HCT116 (cell line): ENCODE results near the gene MEGF6. TPM values are rescaled to one million over a fixed set of nuclear protein-coding genes. Genes with fewer than 3 reads are reported as not detected.

ENCODE experiments used
- ATAC-seq: fragments of 200-7000 bp; cut with Tn5 transposase; 2 replicates; pipeline ENCODE4 v1.9.1; 2020; ENCODE audit warnings: mild to moderate bottlenecking, moderate library complexity
- BruUV-seq: library from RNA; stranded (reverse); fragments of 400-500 nt; replicated peaks from 2 replicates; lab custom pipeline; 2021; lab: Mats Ljungman, UMichigan
- CTCF ChIA-PET: fragments of 300-600 bp; sonication (Branson Sonifier 250); formaldehyde crosslinking; loops from one replicate; lab custom pipeline; 2021; ENCODE audit warnings: antibody characterized with exemption; lab: Charles Lee
- POLR2A ChIA-PET: fragments of 300-600, 350-600 bp; sonication (Branson Sonifier 250); formaldehyde crosslinking; loops from one replicate; lab custom pipeline; 2021; ENCODE audit warnings: antibody characterized with exemption; lab: Charles Lee
- RAD21 ChIA-PET, 2 experiments: fragments of 300-600 bp; sonication (Branson Sonifier 250); formaldehyde crosslinking; loops; one replicate each; lab custom pipeline; 2023; ENCODE audit warnings: low total read pairs in 2 of 2; ENCODE audit not compliant: uncharacterized antibody in 2 of 2, unreplicated experiment in 2 of 2, low non-redundant PET in 1 of 2; lab: Charles Lee
- DNase-seq: peaks from one replicate; pipeline ENCODE4 v3.0.0-alpha.2; 2010; ENCODE audit warnings: low read depth, low spot score
- H2AFZ ChIP-seq: fragments of 200-600 bp; shearing (Covaris generic), sonication (generic); 2 replicates; pipeline ENCODE4 v1.6.1; 2017; ENCODE audit warnings: low read depth, mixed run types, mixed read lengths, antibody characterized with exemption, low read length; ENCODE audit not compliant: poor library complexity, severe bottlenecking
- H3K27ac ChIP-seq: 2 replicates; pipeline ENCODE4 v1.5.1; 2012; ENCODE audit warnings: low read depth, low read length
- H3K27me3 ChIP-seq: fragments of 200-600 bp; sonication (generic); 2 replicates; pipeline ENCODE4 v1.6.1; 2016; ENCODE audit warnings: mixed run types, low read length, mixed read lengths; ENCODE audit not compliant: insufficient read depth
- H3K36me3 ChIP-seq, 2 experiments: fragments of 200-500 bp in 1 of 2; fragments of 200-600 bp in 1 of 2; sonication (Bioruptor generic) in 1 of 2; sonication (generic) in 1 of 2; 2 replicates each; pipeline versions ENCODE4 v1.5.1 to v1.6.1; 2014 to 2016; ENCODE audit warnings: low read length in 2 of 2, inconsistent platforms in 1 of 2, mixed read lengths in 1 of 2, mixed run types in 1 of 2; ENCODE audit not compliant: insufficient read depth in 2 of 2, control insufficient read depth in 1 of 2
- H3K4me1 ChIP-seq, 2 experiments: fragments of 200-600 bp in 1 of 2; sonication (generic) in 1 of 2; 2 replicates each; pipeline versions ENCODE4 v1.5.1 to v1.6.1; 2012 to 2017; ENCODE audit warnings: low read length in 2 of 2, inconsistent platforms in 1 of 2, mild to moderate bottlenecking in 1 of 2, mixed read lengths in 1 of 2, mixed run types in 1 of 2, moderate library complexity in 1 of 2; ENCODE audit not compliant: insufficient read depth in 2 of 2, control insufficient read depth in 1 of 2
- H3K4me2 ChIP-seq: fragments of 200-600 bp; sonication (generic); 2 replicates; pipeline ENCODE4 v1.6.1; 2017; ENCODE audit warnings: mixed run types, low read length, mixed read lengths
- H3K4me3 ChIP-seq, 2 experiments: fragments of 200-600 bp in 1 of 2; sonication (generic) in 1 of 2; replicated peaks in 1 of 2; 2 replicates each; pipeline ENCODE4 v1.5.1; 2011 to 2016; ENCODE audit warnings: low read length in 2 of 2, control low read depth in 1 of 2, low read depth in 1 of 2, mild to moderate bottlenecking in 1 of 2, mixed read lengths in 1 of 2, mixed run types in 1 of 2
- H3K79me2 ChIP-seq: fragments of 200-600 bp; sonication (generic); 2 replicates; pipeline ENCODE4 v1.6.1; 2017; ENCODE audit warnings: mild to moderate bottlenecking, mixed run types, low read length, moderate library complexity, mixed read lengths; ENCODE audit not compliant: insufficient read depth
- H3K9ac ChIP-seq: fragments of 200-600 bp; sonication (generic); 2 replicates; pipeline ENCODE4 v1.6.1; 2016; ENCODE audit warnings: low read length, mixed read lengths
- H3K9me2 ChIP-seq: fragments of 200-600 bp; sonication (generic), shearing (Covaris generic); 2 replicates; pipeline ENCODE4 v1.6.1; 2017; ENCODE audit warnings: mixed run types, mild to moderate bottlenecking, moderate library complexity; ENCODE audit not compliant: insufficient read depth
- H3K9me3 ChIP-seq, 2 experiments: fragments of 200-500 bp in 1 of 2; fragments of 200-600 bp in 1 of 2; sonication (Bioruptor generic) in 1 of 2; sonication (generic) in 1 of 2; 2 replicates each; pipeline ENCODE4 v1.6.1; 2014 to 2017; ENCODE audit warnings: low read length in 2 of 2, mixed read lengths in 2 of 2, inconsistent platforms in 1 of 2, low read depth in 1 of 2, mild to moderate bottlenecking in 1 of 2, mixed run types in 1 of 2, moderate library complexity in 1 of 2; ENCODE audit not compliant: control insufficient read depth in 1 of 2, insufficient read depth in 1 of 2
- H4K20me1 ChIP-seq: fragments of 200-600 bp; sonication (generic), shearing (Covaris generic); 2 replicates; pipeline ENCODE4 v1.6.1; 2017; ENCODE audit warnings: mixed run types, mild to moderate bottlenecking, moderate library complexity; ENCODE audit not compliant: insufficient read depth
- CEBPB ChIP-seq: IDR thresholded peaks from 2 replicates; pipeline ENCODE4 v1.6.1; 2012; ENCODE audit warnings: low read depth
- EGR1 ChIP-seq: IDR thresholded peaks from 2 replicates; pipeline ENCODE4 v1.6.1; 2012; ENCODE audit warnings: low read depth
- ELF1 ChIP-seq: IDR thresholded peaks from 2 replicates; pipeline ENCODE4 v1.6.1; 2012; ENCODE audit warnings: low read depth, borderline replicate concordance
- EZH2 ChIP-seq: fragments of 200-600 bp; sonication (generic); IDR thresholded peaks from 2 replicates; pipeline ENCODE4 v1.6.1; 2017; ENCODE audit warnings: antibody characterized with exemption, mixed run types
- JUND ChIP-seq: IDR thresholded peaks from 2 replicates; pipeline ENCODE4 v1.6.1; 2012
- POLR2A ChIP-seq: IDR thresholded peaks from 2 replicates; pipeline ENCODE4 v1.7.0; 2011; ENCODE audit warnings: borderline replicate concordance; ENCODE audit not compliant: insufficient read depth, insufficient read length; ENCODE audit errors: extremely low read depth
- SRF ChIP-seq: IDR thresholded peaks from 2 replicates; pipeline ENCODE4 v1.6.1; 2012; ENCODE audit warnings: low read depth
- TCF7L2 ChIP-seq: IDR thresholded peaks from 2 replicates; pipeline ENCODE4 v1.7.0; 2011; ENCODE audit warnings: borderline replicate concordance, inconsistent platforms; ENCODE audit not compliant: insufficient read depth, insufficient read length; ENCODE audit errors: extremely low read depth
- ZFX ChIP-seq: fragments of 450-650 bp; IDR thresholded peaks from 2 replicates; pipeline ENCODE4 v1.6.1; 2017
- ZNF274 ChIP-seq: fragments of 200-500 bp; sonication (Bioruptor generic); IDR thresholded peaks from 2 replicates; pipeline ENCODE4 v1.6.1; 2014; ENCODE audit warnings: mild to moderate bottlenecking, low read depth, low read length, inconsistent platforms
- intact Hi-C: fragments of 100-400 bp; cut with micrococcal nuclease; formaldehyde crosslinking; loops from 2 replicates; pipeline ENCODE4 v1.10.0; 2022
- total RNA-seq: library from RNA; stranded (reverse); gene quantifications from one replicate; pipeline ENCODE4 v1.2.1, GENCODE V29; 2021; ENCODE audit not compliant: unreplicated experiment
- TF ChIP-seq, protein P1 (sequence below): IDR thresholded peaks from 2 replicates; pipeline ENCODE4 v1.6.1; 2012; ENCODE audit warnings: low read depth
- TF ChIP-seq, protein P2 (sequence below): IDR thresholded peaks from 2 replicates; pipeline ENCODE4 v1.6.1; 2012

Gene MEGF6
- total RNA-seq, 1 experiment from 2014 or later: 47.6 TPM

DNA sequence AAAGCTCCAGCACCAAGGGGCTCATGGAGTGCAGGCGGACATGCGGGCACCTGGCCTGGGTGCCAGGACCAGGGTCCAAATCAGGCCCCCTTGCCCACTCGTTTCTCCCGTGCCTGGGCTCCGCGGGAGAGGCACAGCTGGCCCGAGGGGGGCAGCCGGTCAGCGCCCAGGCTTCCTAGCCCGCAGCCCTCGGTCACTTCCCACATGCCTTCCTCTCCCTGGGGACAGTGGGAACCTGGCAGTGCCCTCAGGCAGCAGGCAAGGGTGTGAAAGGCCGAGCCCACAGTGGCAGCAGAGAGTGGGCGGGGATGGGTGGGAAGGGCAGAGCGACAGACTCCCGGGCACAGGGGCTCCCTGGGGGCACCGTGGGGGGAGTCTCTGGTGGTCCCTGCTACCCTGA, 69.8 kb downstream of the MEGF6 start:
- Histone ChIP-seq H3K4me3 (no peak overlapping the region), H3K9me3 (no peaks in the 10 kb centered on the region), H3K9me2 (no peaks in the 10 kb centered on the region), H3K36me3 (no peaks in the 10 kb centered on the region), H3K79me2 (no peaks in the 10 kb centered on the region), H3K27me3 (no peaks in the 10 kb centered on the region), H3K9ac (no peak overlapping the region), H3K4me2 (no peak overlapping the region), H3K4me1 (peaks cover 16 to 40% of the 10 kb centered on the region in 2 experiments), H2AFZ (no peak overlapping the region), H3K27ac (no peak overlapping the region), H4K20me1 (no peaks in the 10 kb centered on the region)
- ATAC-seq (no peak), DNase-seq (no peak)
- no peak for TF ChIP-seq CEBPB
- no peak for TF ChIP-seq EZH2
- TF ChIP-seq, protein P1, sequence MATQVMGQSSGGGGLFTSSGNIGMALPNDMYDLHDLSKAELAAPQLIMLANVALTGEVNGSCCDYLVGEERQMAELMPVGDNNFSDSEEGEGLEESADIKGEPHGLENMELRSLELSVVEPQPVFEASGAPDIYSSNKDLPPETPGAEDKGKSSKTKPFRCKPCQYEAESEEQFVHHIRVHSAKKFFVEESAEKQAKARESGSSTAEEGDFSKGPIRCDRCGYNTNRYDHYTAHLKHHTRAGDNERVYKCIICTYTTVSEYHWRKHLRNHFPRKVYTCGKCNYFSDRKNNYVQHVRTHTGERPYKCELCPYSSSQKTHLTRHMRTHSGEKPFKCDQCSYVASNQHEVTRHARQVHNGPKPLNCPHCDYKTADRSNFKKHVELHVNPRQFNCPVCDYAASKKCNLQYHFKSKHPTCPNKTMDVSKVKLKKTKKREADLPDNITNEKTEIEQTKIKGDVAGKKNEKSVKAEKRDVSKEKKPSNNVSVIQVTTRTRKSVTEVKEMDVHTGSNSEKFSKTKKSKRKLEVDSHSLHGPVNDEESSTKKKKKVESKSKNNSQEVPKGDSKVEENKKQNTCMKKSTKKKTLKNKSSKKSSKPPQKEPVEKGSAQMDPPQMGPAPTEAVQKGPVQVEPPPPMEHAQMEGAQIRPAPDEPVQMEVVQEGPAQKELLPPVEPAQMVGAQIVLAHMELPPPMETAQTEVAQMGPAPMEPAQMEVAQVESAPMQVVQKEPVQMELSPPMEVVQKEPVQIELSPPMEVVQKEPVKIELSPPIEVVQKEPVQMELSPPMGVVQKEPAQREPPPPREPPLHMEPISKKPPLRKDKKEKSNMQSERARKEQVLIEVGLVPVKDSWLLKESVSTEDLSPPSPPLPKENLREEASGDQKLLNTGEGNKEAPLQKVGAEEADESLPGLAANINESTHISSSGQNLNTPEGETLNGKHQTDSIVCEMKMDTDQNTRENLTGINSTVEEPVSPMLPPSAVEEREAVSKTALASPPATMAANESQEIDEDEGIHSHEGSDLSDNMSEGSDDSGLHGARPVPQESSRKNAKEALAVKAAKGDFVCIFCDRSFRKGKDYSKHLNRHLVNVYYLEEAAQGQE: no peak
- TF ChIP-seq ZFX: no peak
- RAD21 ChIA-PET: no interaction called here
- no TSS peak for BruUV-seq
- intact Hi-C loops: no loop called here
- POLR2A ChIA-PET: no interaction called here
- CTCF ChIA-PET: no interaction called here

DNA sequence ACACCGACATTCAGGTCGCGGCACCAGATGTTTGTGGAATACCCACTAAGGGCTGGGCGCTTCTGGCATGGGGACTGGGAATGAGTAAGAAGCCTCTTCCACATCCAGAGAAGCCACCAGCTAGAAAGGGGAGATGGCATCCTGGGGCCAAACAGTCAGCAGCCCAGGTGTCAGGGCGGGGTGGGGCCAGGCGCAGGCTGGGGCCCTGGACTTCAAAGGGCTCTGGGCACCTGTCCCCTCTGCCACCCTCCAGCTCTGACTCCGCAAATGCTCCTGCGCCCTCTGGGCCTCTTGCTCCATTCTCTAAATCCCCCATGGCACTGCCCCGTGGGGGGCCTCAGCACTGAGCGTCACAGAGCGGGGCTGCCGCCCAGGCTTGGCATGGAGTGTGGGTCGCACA, 70.4 kb downstream of the MEGF6 start:
- Histone ChIP-seq H3K9me2 (no peaks in the 10 kb centered on the region), H3K9me3 (no peaks in the 10 kb centered on the region), H3K36me3 (no peaks in the 10 kb centered on the region), H3K27me3 (no peaks in the 10 kb centered on the region), H3K79me2 (no peaks in the 10 kb centered on the region), H2AFZ (no peak overlapping the region), H3K4me2 (no peak overlapping the region), H3K9ac (no peak overlapping the region), H3K4me3 (no peak overlapping the region), H3K4me1 (peaks cover 16 to 40% of the 10 kb centered on the region in 2 experiments), H3K27ac (no peak overlapping the region), H4K20me1 (no peaks in the 10 kb centered on the region)
- no peak for ATAC-seq
- DNase-seq: no peak
- intact Hi-C loops: no loop called here
- ChIA-PET RAD21 (no interaction called here), CTCF (no interaction called here), POLR2A (no interaction called here)
- BruUV-seq: no TSS peak
- TF ChIP-seq ELF1 (no peak), EGR1 (no peak), SRF (no peak), JUND (no peak), CEBPB (no peak), TCF7L2 (no peak), ZNF274 (no peak), POLR2A (no peak)
- TF ChIP-seq, protein P1: no peak
- TF ChIP-seq, protein P2, sequence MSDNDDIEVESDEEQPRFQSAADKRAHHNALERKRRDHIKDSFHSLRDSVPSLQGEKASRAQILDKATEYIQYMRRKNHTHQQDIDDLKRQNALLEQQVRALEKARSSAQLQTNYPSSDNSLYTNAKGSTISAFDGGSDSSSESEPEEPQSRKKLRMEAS: no peak
